GM12872 (cell line): ENCODE data around the gene CD96.

Experiments used
- TF ChIP-seq, protein P1 (sequence below): IDR thresholded peaks from 3 replicates; pipeline ENCODE4 v1.5.1; 2011; ENCODE audit warnings: low read depth, mild to moderate bottlenecking, low read length, moderate library complexity; ENCODE audit not compliant: insufficient read depth

Gene CD96

GRCh38 chr3:111694471-111694870 lies 152.5 kb downstream of the CD96 start:
- TF ChIP-seq, protein P1, sequence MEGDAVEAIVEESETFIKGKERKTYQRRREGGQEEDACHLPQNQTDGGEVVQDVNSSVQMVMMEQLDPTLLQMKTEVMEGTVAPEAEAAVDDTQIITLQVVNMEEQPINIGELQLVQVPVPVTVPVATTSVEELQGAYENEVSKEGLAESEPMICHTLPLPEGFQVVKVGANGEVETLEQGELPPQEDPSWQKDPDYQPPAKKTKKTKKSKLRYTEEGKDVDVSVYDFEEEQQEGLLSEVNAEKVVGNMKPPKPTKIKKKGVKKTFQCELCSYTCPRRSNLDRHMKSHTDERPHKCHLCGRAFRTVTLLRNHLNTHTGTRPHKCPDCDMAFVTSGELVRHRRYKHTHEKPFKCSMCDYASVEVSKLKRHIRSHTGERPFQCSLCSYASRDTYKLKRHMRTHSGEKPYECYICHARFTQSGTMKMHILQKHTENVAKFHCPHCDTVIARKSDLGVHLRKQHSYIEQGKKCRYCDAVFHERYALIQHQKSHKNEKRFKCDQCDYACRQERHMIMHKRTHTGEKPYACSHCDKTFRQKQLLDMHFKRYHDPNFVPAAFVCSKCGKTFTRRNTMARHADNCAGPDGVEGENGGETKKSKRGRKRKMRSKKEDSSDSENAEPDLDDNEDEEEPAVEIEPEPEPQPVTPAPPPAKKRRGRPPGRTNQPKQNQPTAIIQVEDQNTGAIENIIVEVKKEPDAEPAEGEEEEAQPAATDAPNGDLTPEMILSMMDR, result no peak

GRCh38 chr3:111695636-111696117 lies 153.7 kb downstream of the CD96 start:
- TF ChIP-seq, protein P1, result no peak

DNA sequence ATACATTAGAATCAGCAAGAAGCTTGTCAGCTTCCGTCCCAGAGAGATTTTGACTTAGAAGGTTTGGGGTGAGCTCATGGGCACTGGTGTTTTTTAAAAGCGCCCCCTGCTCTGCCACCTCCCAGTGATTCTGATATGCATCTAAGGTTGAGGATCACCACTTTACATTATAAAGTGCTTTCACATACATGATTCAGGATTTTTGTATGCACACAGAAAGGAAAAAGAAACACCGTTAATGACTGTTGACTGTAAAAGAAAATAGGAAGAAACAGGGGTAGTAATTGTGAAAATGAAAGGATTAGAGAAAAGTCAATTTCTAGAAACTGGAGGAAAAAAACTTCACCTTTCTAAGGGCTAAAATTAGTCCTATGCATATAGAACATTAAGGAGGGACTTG lies 158.1 kb downstream of the CD96 start:
- TF ChIP-seq, protein P1, result no peak

GRCh38 chr3:111701292-111701906 lies 159.4 kb downstream of the CD96 start:
- TF ChIP-seq, protein P1, result no peak
